GM21737 (cell line): Measurements from ENCODE around the gene COL6A2.
"Not testable (repeated sequence)": the region's sequence is repeated elsewhere in the genome, so short reads cannot be mapped to it uniquely, and the experiment has no call there.

Source experiments
- ATAC-seq: cut with Tn5 transposase; IDR thresholded peaks from one replicate; pipeline ENCODE4 v1.9.1; 2021; ENCODE audit warnings: mild to moderate bottlenecking, moderate library complexity; ENCODE audit not compliant: unreplicated experiment

Gene COL6A2

GRCh38 chr21:46060596-46061061 lies 37.3 kb upstream of the COL6A2 start:
- no peak for ATAC-seq

DNA sequence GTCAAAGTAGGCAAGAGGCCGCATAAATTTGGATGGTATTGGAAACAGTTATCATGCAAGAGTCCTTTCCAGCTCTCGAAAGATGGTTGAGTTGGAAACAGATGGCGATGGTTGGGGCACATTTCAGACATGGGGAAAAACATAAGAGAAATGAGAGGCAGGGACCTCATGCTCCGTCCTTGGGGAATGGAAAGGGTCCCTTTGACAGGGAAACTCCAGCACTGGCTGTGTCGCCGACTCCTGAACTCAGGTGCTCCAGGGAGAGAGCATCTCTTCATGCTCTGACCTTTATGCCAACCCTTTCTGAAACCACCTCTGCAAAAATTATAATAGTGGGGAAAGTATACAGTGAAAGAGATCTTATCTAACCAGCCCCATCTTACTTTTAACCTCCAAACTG lies 36.8 kb upstream of the COL6A2 start:
- no peak for ATAC-seq

DNA sequence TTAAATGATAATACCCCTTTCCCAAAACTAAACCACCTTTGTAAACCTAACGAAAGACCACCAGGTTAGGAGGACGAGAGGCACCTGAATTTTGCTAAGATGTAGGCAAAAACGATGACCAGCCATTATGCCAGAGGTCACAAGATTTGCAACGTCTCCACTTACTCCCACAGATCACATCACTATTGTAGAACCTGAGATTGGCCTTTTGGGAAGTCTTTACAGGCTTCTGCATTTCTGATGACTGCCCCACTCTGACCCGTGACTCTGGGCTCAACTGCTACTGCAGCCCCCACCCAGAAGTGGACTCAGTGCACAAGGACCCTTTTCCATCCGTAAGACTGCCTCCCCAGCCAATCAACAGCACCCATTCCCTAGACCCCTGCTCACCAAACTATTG lies 36.4 kb upstream of the COL6A2 start:
- no peak for ATAC-seq

DNA sequence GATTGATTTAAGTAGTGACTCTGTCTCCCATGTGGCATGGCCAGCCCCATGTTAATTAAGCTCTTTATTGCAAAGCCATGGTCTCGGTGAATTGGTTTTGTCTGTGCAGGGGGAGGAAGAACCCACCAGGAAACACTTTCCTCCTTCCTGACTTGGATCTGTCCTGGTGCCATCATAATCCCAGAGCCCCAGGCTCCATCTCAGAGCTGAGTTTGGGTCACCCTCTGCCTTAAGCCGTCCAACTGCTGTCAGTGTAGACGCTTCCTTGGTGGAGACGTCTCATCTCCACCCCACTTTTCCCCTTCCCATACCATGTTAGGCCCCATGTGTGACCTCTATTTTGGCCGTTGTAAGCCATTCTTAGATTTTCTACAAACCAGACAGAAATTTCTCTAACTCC lies 36.0 kb upstream of the COL6A2 start:
- ATAC-seq, result no peak

- no peak for ATAC-seq
Observed at GRCh38 chr21:46062471-46063211, 35.3 kb upstream of the COL6A2 start.

- ATAC-seq, result no peak
Observed at GRCh38 chr21:46063227-46063626, 34.7 kb upstream of the COL6A2 start.

DNA sequence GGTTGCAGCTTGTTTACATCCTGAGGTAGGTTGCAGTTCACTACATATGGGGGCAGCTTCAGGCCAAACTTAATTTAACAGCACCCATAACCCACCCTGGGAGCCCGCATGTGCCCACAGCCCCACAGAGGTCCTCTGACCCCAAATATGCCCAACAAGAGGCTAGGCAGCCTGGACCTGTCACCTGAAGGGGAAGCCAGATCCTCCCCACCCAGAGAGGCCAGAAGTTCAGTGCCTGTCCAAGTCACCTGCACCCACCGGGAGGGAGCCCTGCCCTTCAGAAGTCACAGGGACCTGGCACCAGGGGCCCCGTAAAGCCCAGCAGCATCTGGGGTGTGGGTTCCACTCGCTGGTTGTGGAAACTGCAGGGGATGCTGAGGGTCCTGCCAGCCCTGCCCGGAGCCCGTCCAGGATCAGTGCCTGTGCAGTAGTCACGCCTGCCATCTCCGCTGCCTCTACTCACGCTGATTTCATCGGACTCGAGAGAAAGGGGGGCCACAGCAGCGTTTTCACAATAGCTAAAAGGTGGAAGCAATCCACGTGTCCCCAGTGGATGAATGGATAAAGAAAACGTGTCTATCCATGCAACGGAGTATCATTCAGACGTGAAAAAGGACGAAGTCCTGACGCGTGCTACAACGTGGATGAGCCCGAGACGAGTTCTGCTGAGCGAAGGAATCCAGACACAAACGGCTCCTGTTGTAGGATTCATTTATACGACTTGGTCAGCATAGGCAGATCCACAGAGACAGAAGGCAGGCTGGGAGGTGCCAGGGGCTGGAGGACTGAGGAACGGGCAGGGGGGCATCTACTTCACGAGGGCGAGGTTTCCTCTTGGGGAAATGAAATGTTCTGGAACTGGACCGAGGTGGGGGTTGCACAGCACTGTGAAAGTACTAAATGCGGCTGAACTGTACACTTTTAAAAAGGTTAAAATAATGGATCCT lies 33.9 kb upstream of the COL6A2 start:
- ATAC-seq, result no peak

GRCh38 chr21:46064870-46065214 lies 33.1 kb upstream of the COL6A2 start:
- ATAC-seq, result no peak

GRCh38 chr21:46065215-46065913 lies 32.5 kb upstream of the COL6A2 start:
- ATAC-seq, result no peak

GRCh38 chr21:46065914-46066551 lies 31.9 kb upstream of the COL6A2 start:
- no peak for ATAC-seq

DNA sequence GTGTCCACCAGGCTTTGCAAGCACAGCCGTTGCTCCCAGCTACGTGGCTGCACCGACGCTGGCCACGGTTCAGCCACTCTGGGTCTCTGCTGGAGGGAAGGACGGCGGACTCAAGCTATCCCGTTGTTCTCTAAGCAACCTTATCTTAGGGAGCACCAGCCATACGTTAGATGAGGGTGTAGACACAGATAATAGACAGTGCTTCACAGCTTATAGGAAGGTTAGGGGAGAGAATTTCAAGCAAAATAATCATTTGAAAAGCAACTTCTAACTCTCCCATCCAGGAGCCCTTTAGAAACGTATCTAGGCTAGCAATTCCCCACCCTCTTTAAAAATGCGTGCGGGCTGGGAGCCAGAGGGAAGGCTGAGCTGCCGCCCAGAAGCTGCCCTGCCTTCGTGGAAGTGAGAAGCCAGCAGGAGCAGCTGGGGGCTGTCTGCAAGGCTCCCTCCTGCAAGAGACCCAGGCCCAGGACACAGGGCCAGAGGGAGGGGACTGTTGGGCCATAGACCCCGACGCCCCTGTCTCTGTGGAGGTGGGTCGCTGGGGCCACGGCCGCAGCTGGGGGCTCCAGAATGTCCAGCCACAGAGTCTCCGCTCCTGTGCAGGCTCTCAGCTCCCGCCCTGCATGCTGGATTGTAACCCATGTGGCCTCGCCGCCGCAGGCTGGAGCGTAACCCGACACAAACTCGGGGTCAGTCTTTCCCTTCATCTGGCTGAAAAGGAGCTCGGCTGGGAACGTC lies 31.2 kb upstream of the COL6A2 start:
- no peak for ATAC-seq

GRCh38 chr21:46067505-46068201 lies 30.3 kb upstream of the COL6A2 start:
- no peak for ATAC-seq

- ATAC-seq, result no peak
Observed at GRCh38 chr21:46068516-46069079, 29.3 kb upstream of the COL6A2 start.

DNA sequence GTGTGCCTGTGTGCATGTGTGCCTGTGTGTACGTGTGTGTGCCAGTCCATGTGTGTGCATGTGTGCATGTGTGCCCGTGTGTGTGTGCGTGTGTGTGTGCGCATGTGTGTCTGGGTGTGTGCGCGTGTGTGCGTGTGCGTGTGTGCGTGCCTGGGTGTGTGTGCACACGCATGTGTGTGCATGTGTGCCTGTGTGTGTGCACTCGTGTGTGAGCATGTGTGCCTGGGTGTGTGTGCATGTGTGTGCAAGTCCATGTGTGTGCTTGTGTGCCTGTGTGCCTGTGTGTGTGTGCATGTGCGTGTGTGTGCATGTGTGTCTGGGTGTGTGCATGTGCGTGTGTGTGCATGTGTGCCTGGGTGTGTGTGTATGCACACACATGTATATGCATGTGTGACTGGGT lies 28.7 kb upstream of the COL6A2 start:
- no peak for ATAC-seq

DNA sequence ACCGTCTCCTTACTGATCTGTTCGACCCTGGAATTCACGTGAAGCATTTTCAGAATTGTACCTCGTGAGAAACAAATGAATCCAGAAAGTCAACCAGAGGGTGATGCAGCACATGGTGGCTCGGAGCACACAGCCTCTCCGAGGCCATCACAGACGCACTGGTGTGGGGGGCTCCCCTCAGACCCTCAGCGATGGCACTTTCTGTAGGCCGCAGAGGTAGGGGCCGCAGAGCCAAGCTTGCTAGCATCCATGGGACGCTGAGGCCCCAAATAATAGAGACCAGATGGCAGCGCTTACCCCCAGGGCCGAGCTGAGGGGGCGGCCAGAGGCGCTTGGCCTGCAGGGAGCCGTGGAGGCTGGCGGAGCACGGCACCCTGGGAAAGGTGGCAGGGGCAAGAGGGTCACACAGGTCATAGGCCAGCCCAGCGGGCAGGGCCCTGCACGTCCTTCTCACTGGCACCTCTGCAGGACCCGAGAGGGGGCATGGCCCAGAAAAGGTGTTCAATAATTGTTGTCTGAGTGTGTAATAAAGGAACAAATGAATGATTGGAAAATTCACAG lies 28.1 kb upstream of the COL6A2 start:
- no peak for ATAC-seq

DNA sequence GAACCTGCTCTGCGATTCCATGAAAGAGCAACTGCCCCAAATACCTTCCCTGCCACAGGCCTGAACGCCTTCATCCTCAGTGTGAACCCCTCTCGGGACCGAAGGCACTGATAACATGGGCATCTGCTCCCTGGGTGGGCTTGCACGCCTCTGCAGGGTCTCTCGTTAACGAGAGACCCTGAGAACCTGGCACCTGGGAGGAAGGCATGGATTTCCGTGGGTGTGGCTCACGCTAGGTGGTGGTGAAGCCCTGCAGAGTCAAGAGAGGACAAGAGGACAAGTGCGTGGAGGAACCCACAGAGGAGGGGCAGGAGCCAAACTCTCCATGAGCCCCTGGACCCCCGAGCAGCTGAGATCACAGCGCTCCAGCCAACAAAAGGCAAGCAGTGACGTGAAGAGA lies 26.8 kb upstream of the COL6A2 start:
- ATAC-seq, result no peak

- ATAC-seq, result not testable (repeated sequence)
Observed at GRCh38 chr21:46076724-46077123, 21.2 kb upstream of the COL6A2 start.

- ATAC-seq, result no peak
Observed at GRCh38 chr21:46077674-46078101, 20.2 kb upstream of the COL6A2 start.
